Endothelial cell of umbilical vein (primary cell): Measurements from ENCODE around the gene RPS16. TPM values are rescaled to one million over a fixed set of nuclear protein-coding genes. Genes with fewer than 3 reads are reported as not detected.

ENCODE experiments used
- BruUV-seq: library from RNA; stranded (reverse); fragments of 400-500 nt; replicated peaks from 2 replicates; lab custom pipeline; 2021; lab: Mats Ljungman, UMichigan
- CTCF ChIA-PET: fragments of 300-600, 350-600 bp; sonication (Branson Sonifier 250); formaldehyde crosslinking; loops from one replicate; lab custom pipeline; 2021; ENCODE audit warnings: antibody characterized with exemption, inconsistent platforms; lab: Charles Lee
- POLR2A ChIA-PET: fragments of 300-600, 350-600 bp; sonication (Branson Sonifier 250); formaldehyde crosslinking; loops from one replicate; lab custom pipeline; 2021; ENCODE audit warnings: antibody characterized with exemption, inconsistent platforms; lab: Charles Lee
- DNase-seq: peaks from one replicate; pipeline ENCODE4 v3.0.0-alpha.2; 2011; ENCODE audit warnings: low read depth, low spot score
- FAIRE-seq: peaks from 2 replicates; lab custom pipeline; 2011; peaks lifted over from hg19 to GRCh38; lab: Jason Lieb, UNC
- H2AFZ ChIP-seq: 2 replicates; pipeline ENCODE4 v1.6.0; 2012; ENCODE audit warnings: low read depth, low read length, control low read depth, inconsistent platforms
- H3K27ac ChIP-seq: 2 replicates; pipeline ENCODE4 v1.5.1; 2011; ENCODE audit warnings: low read depth, mild to moderate bottlenecking, control low read depth, low read length, moderate library complexity; ENCODE audit not compliant: insufficient read depth
- H3K27me3 ChIP-seq, 2 experiments: 2 replicates each; pipeline versions ENCODE4 v1.6.0 to v1.6.1; 2011; ENCODE audit warnings: low read length in 2 of 2, mixed read lengths in 1 of 2; ENCODE audit not compliant: control insufficient read depth in 2 of 2, insufficient read depth in 2 of 2
- H3K36me3 ChIP-seq, 2 experiments: 2 replicates in 1 of 2; 3 replicates in 1 of 2; pipeline ENCODE4 v1.5.1; 2011; ENCODE audit warnings: low read length in 2 of 2, mild to moderate bottlenecking in 1 of 2, moderate library complexity in 1 of 2; ENCODE audit not compliant: control insufficient read depth in 2 of 2, insufficient read depth in 2 of 2; ENCODE audit errors: extremely low read depth in 1 of 2
- H3K4me1 ChIP-seq: 3 replicates; pipeline ENCODE4 v1.5.1; 2011; ENCODE audit warnings: mild to moderate bottlenecking, low read length; ENCODE audit not compliant: control insufficient read depth, insufficient read depth; ENCODE audit errors: extremely low read depth
- H3K4me2 ChIP-seq: 2 replicates; pipeline ENCODE4 v1.6.1; 2011; ENCODE audit warnings: low read length, control low read depth, mixed read lengths; ENCODE audit not compliant: insufficient read depth
- H3K4me3 ChIP-seq, 3 experiments: fragments of 200-600 bp in 1 of 3; sonication (generic), shearing (Covaris generic) in 1 of 3; replicated peaks in 1 of 3; 2 replicates each; pipeline ENCODE4 v1.5.1; 2011 to 2016; ENCODE audit warnings: control low read depth in 3 of 3, low read length in 3 of 3, mild to moderate bottlenecking in 2 of 3, inconsistent platforms in 1 of 3, low read depth in 1 of 3, moderate library complexity in 1 of 3; ENCODE audit not compliant: insufficient read depth in 1 of 3
- H3K79me2 ChIP-seq: 2 replicates; pipeline ENCODE4 v1.6.0; 2012; ENCODE audit warnings: low read length, inconsistent platforms; ENCODE audit not compliant: control insufficient read depth, insufficient read depth
- H3K9ac ChIP-seq: replicated peaks from 2 replicates; pipeline ENCODE3; 2011; ENCODE audit warnings: low read length, control low read depth; ENCODE audit not compliant: insufficient read depth; ENCODE audit errors: extremely low read depth
- H3K9me1 ChIP-seq: replicated peaks from 3 replicates; pipeline ENCODE4 v1.6.0; 2011; ENCODE audit warnings: mild to moderate bottlenecking, low read length; ENCODE audit not compliant: control insufficient read depth, insufficient read depth; ENCODE audit errors: extremely low read depth
- H3K9me3 ChIP-seq: replicated peaks from 2 replicates; pipeline ENCODE4 v1.5.1; 2012; ENCODE audit warnings: low read length, inconsistent platforms; ENCODE audit not compliant: control insufficient read depth, insufficient read depth
- H4K20me1 ChIP-seq: replicated peaks from 2 replicates; pipeline ENCODE3; 2011; ENCODE audit warnings: mild to moderate bottlenecking, low read length; ENCODE audit not compliant: control insufficient read depth, insufficient read depth; ENCODE audit errors: extremely low read depth
- EZH2 ChIP-seq: IDR thresholded peaks from 2 replicates; pipeline ENCODE4 v1.6.1; 2012; ENCODE audit warnings: borderline replicate concordance, low read depth, mild to moderate bottlenecking, moderate library complexity, low read length, inconsistent platforms; ENCODE audit not compliant: severe bottlenecking
- MAX ChIP-seq: IDR thresholded peaks from 2 replicates; pipeline ENCODE4 v1.6.1; 2011; ENCODE audit not compliant: insufficient read depth, insufficient read length
- POLR2A ChIP-seq: IDR thresholded peaks from 2 replicates; pipeline ENCODE4 v1.6.1; 2012; ENCODE audit warnings: low read depth, mild to moderate bottlenecking, control low read depth, low read length
- POLR2AphosphoS5 ChIP-seq: IDR thresholded peaks from 2 replicates; pipeline ENCODE4 v1.6.1; 2012; ENCODE audit warnings: low read depth, mild to moderate bottlenecking, control low read depth, low read length, moderate library complexity; ENCODE audit not compliant: insufficient read depth
- dilution Hi-C: fragments of 300-500 bp; cut with MboI; formaldehyde crosslinking; loops from one replicate; pipeline ENCODE4 v1.15.0; 2019; ENCODE audit warnings: low sequenced_read_pairs; ENCODE audit not compliant: extremely low pct_ligation_motif_present
- intact Hi-C: fragments of 100-400 bp; cut with micrococcal nuclease; formaldehyde crosslinking; loops from one replicate; pipeline ENCODE4 v1.10.0; 2022
- polyA plus RNA-seq, 4 experiments: library from polyadenylated mRNA; depleted of rRNA in 3 of 4; stranded (reverse) in 3 of 4; unstranded in 1 of 4; fragments of >200 nt; gene quantifications; 2 replicates each; pipeline versions ENCODE4 v1.2.1 to v1.2.3, GENCODE V29; 2011 to 2012; ENCODE audit warnings: missing spikeins in 1 of 4
- total RNA-seq: library from RNA; stranded (reverse); gene quantifications from 2 replicates; pipeline ENCODE4 v1.2.3, GENCODE V29; 2021

Gene RPS16
- total and polyA plus RNA-seq, 2 donors (not counting 3 experiments of a cell fraction or from before 2014, with no cell fraction given) = 1,768 to 5,244 TPM

DNA sequence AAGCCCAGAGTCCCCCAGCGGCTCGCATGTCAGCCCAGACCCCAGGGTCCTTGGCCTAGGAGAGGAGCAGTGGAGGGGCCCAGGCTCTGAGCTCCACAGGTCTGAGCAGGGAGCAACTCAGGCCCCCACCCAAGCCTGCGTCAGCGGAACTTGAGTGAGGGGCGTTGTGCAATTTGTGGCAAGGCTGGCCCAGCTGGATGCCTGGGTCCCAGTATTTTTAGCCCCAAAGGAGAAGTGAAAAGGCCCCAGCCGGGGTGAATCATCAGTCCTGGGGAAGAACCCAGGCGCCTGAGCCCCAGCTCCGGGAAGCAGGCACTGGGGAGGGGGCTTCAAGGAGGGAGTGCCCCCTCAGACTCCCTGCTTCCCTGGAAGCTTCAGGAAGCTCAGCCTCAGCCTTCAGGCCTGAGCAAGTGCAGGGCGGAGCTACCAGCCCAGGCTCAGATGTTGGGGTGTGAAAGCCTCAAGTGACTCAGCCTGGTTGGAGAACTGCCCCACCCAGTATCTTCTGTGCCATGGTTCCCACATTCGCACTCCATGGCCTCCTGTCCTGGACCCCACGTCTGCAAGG is 37.4 kb downstream of the RPS16 start:
- H3K79me2 ChIP-seq = no peaks in the 10 kb centered on the region
- H3K4me1 ChIP-seq = peaks cover 14% of the 10 kb centered on the region
- H2AFZ ChIP-seq = no peak overlapping the region
- H3K4me3 ChIP-seq = no peak overlapping the region
- intact Hi-C loops (no loop called here), dilution Hi-C loops (no loop called here)
- CTCF ChIA-PET = interaction anchor here (0.5 to 4.5 kb wide), 20 partner anchors 9 to 465 kb away, joined by 3 to 147 read pairs (median 3); partner anchors contain the start of genes EID2B, PLEKHG2, RPS16 and SAMD4B
- peaks cover 0 to 15% of the 10 kb centered on the region in 2 experiments for H3K36me3 ChIP-seq
- no TSS peak for BruUV-seq
- H3K9me3 ChIP-seq = no peaks in the 10 kb centered on the region
- no peaks in the 10 kb centered on the region for H3K9me1 ChIP-seq
- DNase-seq = no peak
- FAIRE-seq = no peak
- TF ChIP-seq MAX (no peak), POLR2AphosphoS5 (no peak), POLR2A (no peak), EZH2 (no peak)
- H4K20me1 ChIP-seq = no peaks in the 10 kb centered on the region
- H3K9ac ChIP-seq = no peak overlapping the region
- H3K4me2 ChIP-seq = no peak overlapping the region
- H3K27me3 ChIP-seq = no peaks in the 10 kb centered on the region
- POLR2A ChIA-PET = interaction anchor here (1.0 to 1.2 kb wide), 2 partner anchors 9 to 13 kb away, joined by 8 to 10 read pairs; partner anchors contain the start of gene ZFP36
- no peak overlapping the region for H3K27ac ChIP-seq
